ENCODE measurements around the gene FBXW9. TPM values are rescaled to one million over a fixed set of nuclear protein-coding genes. Genes with fewer than 3 reads are reported as not detected.

Gene FBXW9
- total and polyA plus RNA-seq, 2 of the 8 experiments (the other 6 are each of a cell fraction or from before 2014, with no cell fraction given): 10.8 to 30.1 TPM

DNA sequence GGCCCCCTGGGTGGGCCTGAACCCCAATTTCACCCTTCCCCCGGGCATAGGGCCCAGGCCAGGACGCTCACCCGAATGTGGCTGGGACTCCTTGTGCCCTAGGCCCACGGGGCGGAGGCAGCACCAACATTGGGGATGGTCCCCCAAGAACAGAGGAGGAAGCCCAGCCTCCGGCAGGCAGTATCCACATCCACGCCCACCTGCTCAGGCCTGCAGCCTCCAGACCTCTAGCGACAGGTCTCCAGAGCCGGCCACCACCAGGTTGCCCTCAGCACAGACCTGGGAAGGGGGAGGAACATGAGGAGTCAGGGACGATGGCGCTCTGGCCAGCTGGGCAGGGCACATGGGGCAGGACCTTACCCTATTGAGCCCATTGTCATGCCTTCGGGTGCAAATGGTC lies 7.4 kb downstream of the FBXW9 start (continued):
- TF ChIP-seq, protein P1, sequence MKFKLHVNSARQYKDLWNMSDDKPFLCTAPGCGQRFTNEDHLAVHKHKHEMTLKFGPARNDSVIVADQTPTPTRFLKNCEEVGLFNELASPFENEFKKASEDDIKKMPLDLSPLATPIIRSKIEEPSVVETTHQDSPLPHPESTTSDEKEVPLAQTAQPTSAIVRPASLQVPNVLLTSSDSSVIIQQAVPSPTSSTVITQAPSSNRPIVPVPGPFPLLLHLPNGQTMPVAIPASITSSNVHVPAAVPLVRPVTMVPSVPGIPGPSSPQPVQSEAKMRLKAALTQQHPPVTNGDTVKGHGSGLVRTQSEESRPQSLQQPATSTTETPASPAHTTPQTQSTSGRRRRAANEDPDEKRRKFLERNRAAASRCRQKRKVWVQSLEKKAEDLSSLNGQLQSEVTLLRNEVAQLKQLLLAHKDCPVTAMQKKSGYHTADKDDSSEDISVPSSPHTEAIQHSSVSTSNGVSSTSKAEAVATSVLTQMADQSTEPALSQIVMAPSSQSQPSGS (IDR thresholded peaks at IDR 0.05; ENCODE audit: low read length): no peak

Data from H1 (cell line).